NCI-H146 treated with DMSO at 0.1 percent for 48 hours (cell line): Measurements from ENCODE around the gene FERMT3.

Experiments used
- DNase-seq: peaks from one replicate; lab custom pipeline; 2025; ENCODE audit not compliant: unreplicated experiment; lab: John Stamatoyannopoulos, UW

The FERMT3 gene

GRCh38 chr11:64247729-64248531 lies 41.4 kb downstream of the FERMT3 start:
- no peak for DNase-seq

- DNase-seq: no peak
Measured at GRCh38 chr11:64248578-64248977, 42.1 kb downstream of the FERMT3 start.

GRCh38 chr11:64249038-64249437 lies 42.5 kb downstream of the FERMT3 start:
- DNase-seq: no peak

GRCh38 chr11:64249563-64250414 lies 43.3 kb downstream of the FERMT3 start:
- DNase-seq: no peak

- DNase-seq: no peak
Measured at GRCh38 chr11:64250415-64251015, 44.0 kb downstream of the FERMT3 start.

- no peak for DNase-seq
Measured at GRCh38 chr11:64251016-64251752, 44.7 kb downstream of the FERMT3 start, which contains the start of gene PLCB3. PLCB3 (plus strand) TSS chr11:64251530; CDS start chr11:64251650, 120 bp downstream.

- DNase-seq: no peak
Measured at GRCh38 chr11:64251753-64252002, 45.2 kb downstream of the FERMT3 start.

GRCh38 chr11:64252003-64252872 lies 45.7 kb downstream of the FERMT3 start:
- DNase-seq: no peak

- DNase-seq: no peak
Measured at GRCh38 chr11:64253043-64253442, 46.5 kb downstream of the FERMT3 start.

GRCh38 chr11:64253481-64253880 lies 47.0 kb downstream of the FERMT3 start:
- no peak for DNase-seq

- DNase-seq: no peak
Measured at GRCh38 chr11:64254326-64254725, 47.8 kb downstream of the FERMT3 start.

- DNase-seq: no peak
Measured at GRCh38 chr11:64255135-64256128, 48.9 kb downstream of the FERMT3 start.

GRCh38 chr11:64256300-64256699 lies 49.8 kb downstream of the FERMT3 start:
- DNase-seq: no peak

- no peak for DNase-seq
Measured at GRCh38 chr11:64258356-64258755, 51.8 kb downstream of the FERMT3 start.

GRCh38 chr11:64258946-64259532 lies 52.5 kb downstream of the FERMT3 start:
- DNase-seq: no peak

GRCh38 chr11:64259533-64260067 lies 53.1 kb downstream of the FERMT3 start:
- DNase-seq: no peak

- no peak for DNase-seq
Measured at GRCh38 chr11:64260147-64260708, 53.7 kb downstream of the FERMT3 start.

- no peak for DNase-seq
Measured at GRCh38 chr11:64261556-64262080, 55.1 kb downstream of the FERMT3 start.
